GM21786 (cell line): Measurements from ENCODE around the gene ACOT7.

Source experiments
- ATAC-seq: cut with Tn5 transposase; IDR thresholded peaks from one replicate; pipeline ENCODE4 v1.9.1; 2021; ENCODE audit not compliant: unreplicated experiment

The ACOT7 gene

GRCh38 chr1:6292102-6292501 lies 101.5 kb downstream of the ACOT7 start:
- no peak for ATAC-seq

- ATAC-seq = no peak
Observed at GRCh38 chr1:6288665-6289064, 104.9 kb downstream of the ACOT7 start.

DNA sequence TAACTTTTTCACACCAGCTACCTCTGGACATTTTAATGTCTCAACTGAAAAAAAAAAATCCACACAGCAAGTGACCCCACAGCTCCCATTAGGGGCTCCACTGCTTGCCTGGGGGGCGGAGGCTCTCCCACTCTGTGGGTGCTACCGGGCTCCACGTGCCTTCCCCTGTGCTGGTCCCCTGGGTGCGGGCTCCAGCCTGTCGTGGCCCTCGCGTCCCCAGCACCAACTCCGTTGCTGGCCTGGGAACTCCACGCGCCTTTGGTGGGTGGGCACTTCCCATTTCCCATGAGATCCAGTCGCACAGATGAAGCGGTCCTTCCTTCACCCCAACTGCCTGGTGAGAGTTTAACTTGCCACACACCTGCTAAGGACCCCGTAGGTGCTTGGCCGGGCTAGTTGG lies 105.5 kb downstream of the ACOT7 start:
- ATAC-seq = no peak

- no peak for ATAC-seq
Observed at GRCh38 chr1:6287431-6287886, 106.1 kb downstream of the ACOT7 start.

GRCh38 chr1:6287029-6287428 lies 106.5 kb downstream of the ACOT7 start:
- no peak for ATAC-seq

DNA sequence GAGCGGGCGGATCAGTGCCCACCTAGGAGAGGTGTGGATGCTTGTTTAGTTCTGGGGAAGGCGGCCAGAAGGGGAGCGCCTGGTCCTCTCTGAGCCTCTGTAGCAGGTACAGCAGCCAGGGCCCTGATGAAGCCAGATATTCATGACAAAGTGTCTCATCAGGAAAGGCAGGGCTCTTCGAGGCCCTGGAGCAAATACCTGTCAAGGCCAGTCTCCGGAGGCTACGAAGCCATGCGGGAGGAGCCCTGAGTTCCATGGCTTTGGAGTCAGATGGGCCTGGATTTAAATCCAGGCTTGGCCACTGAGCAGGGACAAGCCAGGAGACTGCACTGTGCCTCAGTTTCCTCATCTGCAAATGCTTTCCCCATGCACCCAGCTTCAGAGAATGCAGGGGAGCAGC lies 107.3 kb downstream of the ACOT7 start:
- no peak for ATAC-seq

DNA sequence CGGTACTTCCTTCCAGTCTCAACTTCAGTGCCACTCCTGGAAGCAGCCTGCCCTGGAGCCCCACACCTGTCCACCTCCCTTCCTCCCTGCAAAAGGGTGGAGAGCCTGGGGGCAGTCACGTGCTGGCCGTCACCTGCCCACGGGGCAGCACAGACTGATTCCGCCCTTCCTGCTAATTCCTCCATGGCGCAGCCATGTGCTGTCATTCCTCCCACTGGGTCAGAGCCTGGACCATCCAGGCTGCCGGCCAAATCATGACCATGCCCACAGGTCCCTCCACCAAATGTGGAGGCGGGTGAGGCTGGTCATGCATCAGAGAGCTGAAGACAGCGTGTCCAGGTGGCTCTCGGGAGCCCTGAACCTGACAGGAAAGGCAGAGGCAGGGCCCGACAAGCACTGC lies 108.2 kb downstream of the ACOT7 start:
- ATAC-seq = no peak

DNA sequence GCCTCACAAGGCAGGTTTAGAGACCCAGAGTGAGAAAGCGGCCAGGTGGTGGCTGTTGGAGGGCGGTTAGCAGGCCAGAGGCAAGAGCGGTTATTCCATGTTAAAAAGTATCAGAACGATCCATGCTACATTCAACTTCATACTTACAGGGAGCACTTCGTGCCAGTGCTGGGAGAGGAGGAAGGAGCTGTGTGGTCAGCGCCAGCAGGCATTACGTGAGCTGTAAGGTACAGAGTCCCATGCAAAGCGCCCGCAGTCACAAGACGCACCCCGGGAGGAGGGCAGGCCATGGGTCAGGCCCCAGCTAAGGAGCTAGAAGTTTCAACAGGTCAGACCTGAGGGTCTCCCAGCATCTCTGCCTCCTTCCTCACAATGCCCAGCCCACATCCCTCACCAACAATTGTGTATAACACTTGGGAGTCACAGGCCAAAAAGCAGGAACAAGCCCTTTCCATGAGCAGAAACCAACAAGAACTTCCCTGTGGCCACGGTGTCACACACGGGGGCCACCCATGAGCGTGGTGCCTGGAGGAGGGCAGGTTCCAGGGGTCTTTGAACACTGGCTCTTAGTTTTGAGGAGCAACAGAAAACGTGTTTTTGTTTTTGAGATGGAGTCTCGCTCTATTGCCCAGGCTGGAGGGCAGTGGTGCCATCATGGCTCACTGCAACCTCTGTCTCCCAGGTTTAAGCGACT lies 110.8 kb downstream of the ACOT7 start:
- ATAC-seq = no peak

DNA sequence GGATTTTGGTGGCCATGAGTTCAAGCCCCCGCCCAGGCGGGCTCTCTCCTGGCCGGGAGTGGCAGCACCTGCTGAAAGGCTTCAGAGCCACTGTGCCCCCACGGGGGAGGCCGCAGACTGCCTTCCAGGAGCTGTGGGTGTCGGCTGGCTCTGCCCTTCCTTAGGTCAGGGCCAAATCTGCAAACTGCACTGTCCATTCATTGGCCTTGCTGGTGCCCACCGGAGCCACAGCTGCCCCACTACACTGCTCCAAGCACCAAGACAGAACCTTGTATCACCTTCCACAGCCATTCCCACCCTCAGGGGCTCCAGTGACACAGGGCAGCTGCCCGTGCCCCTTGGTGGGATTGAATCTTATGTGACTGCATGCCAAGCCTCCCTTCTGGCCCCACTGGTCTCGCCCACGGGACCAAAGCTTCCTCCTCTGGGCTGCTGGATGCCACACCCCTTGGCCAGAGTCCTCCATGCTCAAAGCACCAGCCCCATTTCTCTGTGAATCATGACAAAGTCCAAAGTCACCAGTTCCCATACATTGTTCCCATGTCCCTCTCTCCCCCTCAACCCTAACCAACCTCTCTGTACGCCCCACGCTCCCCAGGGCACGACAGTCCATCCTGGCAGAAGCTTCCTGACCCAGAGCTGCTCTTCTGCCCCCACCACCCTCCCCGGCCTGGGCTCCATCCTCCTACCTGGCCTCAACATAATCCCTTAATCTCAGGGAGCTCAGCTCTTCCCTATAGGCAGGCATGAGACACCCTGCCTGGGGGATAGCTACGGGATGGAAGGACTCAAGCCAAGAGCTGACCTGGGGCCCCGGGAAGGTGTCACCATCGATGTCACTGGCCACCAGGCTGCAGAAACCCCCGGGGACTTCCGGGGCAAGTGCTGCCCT lies 111.8 kb downstream of the ACOT7 start:
- ATAC-seq = no peak

GRCh38 chr1:6280761-6281451 lies 112.7 kb downstream of the ACOT7 start:
- no peak for ATAC-seq

DNA sequence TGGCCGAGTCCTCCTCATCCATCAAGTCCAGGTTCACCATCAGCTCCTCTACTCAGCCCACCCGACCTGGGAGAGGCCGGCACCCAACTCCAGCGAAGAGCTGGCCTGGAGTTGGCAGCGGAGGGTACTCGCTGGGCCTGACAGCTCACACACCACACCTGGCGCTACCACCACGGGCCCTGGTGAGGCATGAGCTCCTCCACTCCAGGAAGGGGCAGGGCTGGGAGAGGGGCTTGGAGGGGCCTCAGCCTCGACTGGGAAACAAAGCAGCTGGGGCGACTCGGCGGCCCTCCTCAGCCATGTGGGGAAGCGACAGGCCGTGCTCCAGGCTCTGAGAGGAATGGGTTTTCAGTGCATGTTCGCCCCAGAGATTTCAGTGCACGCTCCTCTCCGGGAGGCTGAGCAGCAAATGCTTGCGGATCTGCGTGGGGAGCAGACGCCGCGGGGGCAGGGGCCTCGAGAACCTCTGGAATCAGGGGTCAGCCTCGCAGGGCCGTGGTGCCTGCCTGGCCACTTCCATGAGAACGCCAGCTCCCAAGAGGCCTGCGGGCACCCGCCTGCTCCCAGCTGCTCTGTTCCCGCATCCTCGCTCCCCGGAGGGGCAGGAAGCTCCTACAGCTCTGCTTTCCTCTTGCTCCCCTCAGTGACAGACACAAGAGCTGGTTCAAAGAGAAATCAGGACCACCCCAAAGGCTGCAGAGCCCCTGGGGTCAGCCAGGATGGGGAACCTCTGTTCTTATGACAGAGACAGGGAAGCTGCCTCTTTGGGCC lies 113.8 kb downstream of the ACOT7 start:
- no peak for ATAC-seq

GRCh38 chr1:6279066-6279465 lies 114.5 kb downstream of the ACOT7 start:
- no peak for ATAC-seq

GRCh38 chr1:6278263-6278662 lies 115.3 kb downstream of the ACOT7 start:
- ATAC-seq = no peak

DNA sequence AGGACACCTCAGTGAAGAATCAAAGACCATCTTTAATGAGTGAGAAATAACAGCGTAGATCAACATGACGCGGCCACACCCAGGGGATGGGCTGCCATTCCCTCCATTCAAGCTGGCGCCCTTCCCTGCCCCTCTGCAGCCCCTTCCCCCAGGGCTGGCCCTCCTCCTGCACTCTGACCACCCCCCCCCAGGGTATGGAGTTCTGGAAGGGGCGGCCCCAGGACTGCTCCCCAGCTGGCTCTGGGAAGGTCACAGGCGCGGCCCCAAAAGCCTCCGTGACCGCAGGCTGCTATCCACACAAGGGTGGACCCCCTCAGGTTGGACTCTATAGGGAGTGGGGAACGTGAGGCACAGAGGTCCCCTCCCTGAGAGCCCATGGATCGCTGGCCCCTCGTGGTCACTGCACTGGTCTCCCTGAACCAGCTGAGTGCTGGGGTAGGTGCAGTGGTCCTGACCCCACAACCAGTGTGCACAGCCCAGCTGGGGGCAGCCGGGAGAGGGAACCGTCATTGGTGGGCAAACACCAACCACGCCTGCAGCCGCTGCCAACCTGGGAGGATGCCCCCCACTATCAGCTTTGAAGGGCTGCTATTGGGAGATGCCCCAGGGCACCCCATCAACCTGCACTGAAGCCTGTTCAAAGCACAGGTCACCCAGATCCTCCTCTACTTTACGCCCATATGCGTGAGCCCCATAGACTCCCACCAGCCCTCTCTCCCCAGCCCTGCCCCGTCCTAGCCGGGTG lies 116.6 kb downstream of the ACOT7 start:
- no peak for ATAC-seq

DNA sequence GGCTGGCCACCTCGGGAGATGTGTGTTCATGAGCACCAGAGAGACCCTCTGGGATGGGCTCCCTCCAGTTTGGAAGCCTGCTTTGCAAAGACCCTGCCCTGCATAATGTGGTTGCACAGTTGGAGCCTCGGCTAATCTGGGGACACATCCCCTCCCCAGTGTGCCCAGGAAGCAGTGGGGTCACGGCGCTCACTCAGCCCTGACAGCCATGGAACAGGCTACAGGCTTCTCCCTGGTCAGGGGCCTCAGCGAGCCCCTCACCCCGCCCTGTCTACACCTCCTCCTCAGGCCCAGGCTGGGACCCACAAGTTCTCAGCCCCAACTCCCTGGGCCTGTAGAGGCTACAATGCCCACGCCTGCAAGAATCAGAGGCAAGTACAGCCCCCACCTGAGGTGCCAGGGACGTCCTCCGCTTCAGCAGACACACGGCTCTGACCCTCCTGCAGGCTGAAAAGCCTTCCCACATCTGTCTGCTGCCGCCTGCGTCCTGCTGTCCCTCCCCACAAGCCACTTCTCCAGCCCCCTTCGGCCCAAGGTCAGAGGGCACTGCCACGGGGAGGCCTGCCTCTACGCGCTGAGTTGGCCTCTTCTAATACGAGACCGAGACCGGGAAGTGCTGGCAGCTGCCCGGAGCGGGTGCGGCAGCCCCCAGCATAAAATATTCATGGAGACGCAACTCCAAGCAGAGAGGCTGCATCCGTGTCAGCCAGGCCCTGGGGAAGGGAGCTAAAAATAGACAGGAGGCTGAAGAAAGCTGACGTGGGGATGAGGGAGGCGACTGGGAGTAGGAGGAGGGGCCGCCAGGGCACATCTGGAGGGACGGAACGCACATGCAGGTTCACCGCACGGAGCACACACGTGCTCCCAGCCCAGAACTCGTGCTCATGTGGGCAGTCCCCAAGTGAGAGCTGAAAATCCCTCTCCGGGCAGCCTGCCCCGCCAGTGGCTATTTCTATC lies 117.5 kb downstream of the ACOT7 start:
- no peak for ATAC-seq

DNA sequence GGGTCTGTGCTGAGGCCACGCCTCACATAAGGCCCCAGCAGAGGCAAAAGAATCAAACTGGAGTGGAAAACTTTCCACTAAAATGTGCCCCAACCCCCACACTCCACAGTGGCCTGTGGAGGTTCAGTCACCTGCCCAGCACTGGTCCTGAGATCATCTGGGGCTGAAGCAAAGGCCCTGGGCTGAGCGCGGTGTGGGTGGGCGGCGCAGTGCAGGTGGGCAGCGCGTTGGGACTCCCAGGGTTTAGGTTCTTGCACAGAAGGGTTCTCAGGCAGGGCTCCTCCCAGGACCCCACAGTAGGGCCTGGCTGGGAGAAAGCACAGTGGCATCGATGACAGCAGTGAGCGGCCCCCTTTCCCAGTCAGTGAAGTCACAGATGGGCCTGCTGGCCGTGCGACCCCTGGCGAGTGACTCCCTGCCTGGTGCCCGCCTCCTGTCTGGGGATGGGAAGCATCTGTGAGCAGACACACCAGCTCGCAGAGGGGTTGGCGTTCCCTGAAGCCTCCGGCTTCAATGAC lies 118.9 kb downstream of the ACOT7 start:
- ATAC-seq = no peak

- ATAC-seq = no peak
Observed at GRCh38 chr1:6274102-6274501, 119.5 kb downstream of the ACOT7 start.

DNA sequence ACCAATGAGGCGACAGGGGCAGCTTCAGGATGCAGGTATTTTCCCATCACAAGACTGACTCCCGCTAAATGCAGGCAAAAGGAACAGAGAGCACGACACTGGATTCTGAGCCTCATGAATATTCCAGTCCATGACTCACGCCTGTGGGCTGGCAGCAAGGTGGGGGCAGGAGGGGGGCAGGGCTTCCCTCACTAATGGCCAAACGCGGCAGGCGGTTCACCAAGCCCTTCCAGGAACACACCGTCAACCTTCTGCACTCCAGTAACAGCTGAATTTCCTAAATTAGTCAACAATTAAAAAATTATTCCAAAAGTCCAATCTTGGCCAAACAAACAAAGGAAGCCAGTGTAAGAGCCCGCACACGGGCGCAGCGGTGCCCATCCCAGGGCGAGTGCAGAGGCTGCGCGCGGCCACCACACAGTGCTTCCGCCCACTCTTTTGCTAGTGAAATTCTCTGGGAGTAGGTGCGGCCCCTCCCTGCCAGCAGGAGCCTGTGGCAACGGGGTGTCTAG lies 120.1 kb downstream of the ACOT7 start:
- ATAC-seq = no peak

- ATAC-seq = no peak
Observed at GRCh38 chr1:6272868-6273267, 120.7 kb downstream of the ACOT7 start.
